Measurements from ENCODE around the gene PPTC7.
"Not testable (repeated sequence)": the region's sequence is repeated elsewhere in the genome, so short reads cannot be mapped to it uniquely, and the experiment has no call there.

Gene PPTC7

GRCh38 chr12:110579535-110580253 is 3.4 kb downstream of the PPTC7 start:
- no peak for TF ChIP-seq CTCF (IDR thresholded peaks at IDR 0.05; ENCODE audit: insufficient read depth, low read length, missing control alignments)
- ChIA-PET POLR2A (interaction anchor here (0.7 kb wide), 1 partner anchor 734 kb away, joined by 3 read pairs; no protein-coding TSS in a partner anchor), CTCF (interaction anchor here (2.7 to 4.5 kb wide), 2 partner anchors 21 to 27 kb away, joined by 18 to 23 read pairs; no protein-coding TSS in a partner anchor)
- no peak for DNase-seq (ENCODE audit: low read depth, low spot score)
- no peak overlapping the region for H3K4me3 ChIP-seq (ENCODE audit: low read depth, low read length)

- no peak for DNase-seq (ENCODE audit: low read depth, low spot score)
- CTCF ChIA-PET = interaction anchor here (2.7 to 4.5 kb wide), 2 partner anchors 22 to 26 kb away, joined by 18 to 23 read pairs; no protein-coding TSS in a partner anchor
Observed at GRCh38 chr12:110578694-110579534, 4.2 kb downstream of the PPTC7 start.

GRCh38 chr12:110577864-110578693 is 5.0 kb downstream of the PPTC7 start:
- no peak for DNase-seq (ENCODE audit: low read depth, low spot score)
- H3K4me3 ChIP-seq (ENCODE audit: low read depth, low read length) = peak overlapping the region; percentile 32
- no peak for TF ChIP-seq CTCF (IDR thresholded peaks at IDR 0.05; ENCODE audit: insufficient read depth, low read length, missing control alignments)
- ChIA-PET CTCF (interaction anchor here (1.1 to 4.5 kb wide), 2 partner anchors 25 to 29 kb away, joined by 3 to 18 read pairs; no protein-coding TSS in a partner anchor), POLR2A (no interaction called here)

More at GRCh38 chr12:110578694-110579534, 4.2 kb downstream of the PPTC7 start:
- TF ChIP-seq CTCF (IDR thresholded peaks at IDR 0.05; ENCODE audit: insufficient read depth, low read length, missing control alignments) = no peak
- H3K4me3 ChIP-seq (ENCODE audit: low read depth, low read length) = no peak overlapping the region; the same call in 1 of the 2 replicates
- POLR2A ChIA-PET = interaction anchor here (0.7 kb wide), 1 partner anchor 733 kb away, joined by 3 read pairs; no protein-coding TSS in a partner anchor

- ChIA-PET CTCF (interaction anchor here (0.8 to 4.5 kb wide), 5 partner anchors 10 to 108 kb away, joined by 3 to 18 read pairs (median 3); partner anchors contain the start of gene FAM216A), POLR2A (no interaction called here)
- DNase-seq (ENCODE audit: low read depth, low spot score) = no peak
- TF ChIP-seq CTCF (IDR thresholded peaks at IDR 0.05; ENCODE audit: insufficient read depth, low read length, missing control alignments) = no peak
- H3K4me3 ChIP-seq (ENCODE audit: low read depth, low read length) = no peak overlapping the region
Observed at GRCh38 chr12:110576504-110576903, 6.6 kb downstream of the PPTC7 start.

GRCh38 chr12:110575326-110575725 is 7.8 kb downstream of the PPTC7 start:
- H3K4me3 ChIP-seq (ENCODE audit: low read depth, low read length) = no peak overlapping the region
- DNase-seq (ENCODE audit: low read depth, low spot score) = no peak
- ChIA-PET POLR2A (no interaction called here), CTCF (interaction anchor here (0.6 to 1.5 kb wide), 8 partner anchors 9 to 107 kb away, joined by 3 to 4 read pairs (median 3); partner anchors contain the start of gene FAM216A)
- no peak for TF ChIP-seq CTCF (IDR thresholded peaks at IDR 0.05; ENCODE audit: insufficient read depth, low read length, missing control alignments)

- CTCF ChIA-PET = interaction anchor here (0.6 to 1.5 kb wide), 6 partner anchors 12 to 64 kb away, joined by 3 to 7 read pairs (median 3); no protein-coding TSS in a partner anchor
- POLR2A ChIA-PET; H3K4me3 ChIP-seq (ENCODE audit: low read depth, low read length); DNase-seq (ENCODE audit: low read depth, low spot score): not testable (repeated sequence)
Observed at GRCh38 chr12:110574717-110575230, 8.3 kb downstream of the PPTC7 start.

Data from AG04449 (cell line).